ENCODE data around the gene TMEM181.
"Not testable (repeated sequence)": the region's sequence is repeated elsewhere in the genome, so short reads cannot be mapped to it uniquely, and the experiment has no call there.

The TMEM181 gene, protein sequence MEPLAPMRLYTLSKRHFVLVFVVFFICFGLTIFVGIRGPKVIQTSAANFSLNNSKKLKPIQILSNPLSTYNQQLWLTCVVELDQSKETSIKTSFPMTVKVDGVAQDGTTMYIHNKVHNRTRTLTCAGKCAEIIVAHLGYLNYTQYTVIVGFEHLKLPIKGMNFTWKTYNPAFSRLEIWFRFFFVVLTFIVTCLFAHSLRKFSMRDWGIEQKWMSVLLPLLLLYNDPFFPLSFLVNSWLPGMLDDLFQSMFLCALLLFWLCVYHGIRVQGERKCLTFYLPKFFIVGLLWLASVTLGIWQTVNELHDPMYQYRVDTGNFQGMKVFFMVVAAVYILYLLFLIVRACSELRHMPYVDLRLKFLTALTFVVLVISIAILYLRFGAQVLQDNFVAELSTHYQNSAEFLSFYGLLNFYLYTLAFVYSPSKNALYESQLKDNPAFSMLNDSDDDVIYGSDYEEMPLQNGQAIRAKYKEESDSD

DNA sequence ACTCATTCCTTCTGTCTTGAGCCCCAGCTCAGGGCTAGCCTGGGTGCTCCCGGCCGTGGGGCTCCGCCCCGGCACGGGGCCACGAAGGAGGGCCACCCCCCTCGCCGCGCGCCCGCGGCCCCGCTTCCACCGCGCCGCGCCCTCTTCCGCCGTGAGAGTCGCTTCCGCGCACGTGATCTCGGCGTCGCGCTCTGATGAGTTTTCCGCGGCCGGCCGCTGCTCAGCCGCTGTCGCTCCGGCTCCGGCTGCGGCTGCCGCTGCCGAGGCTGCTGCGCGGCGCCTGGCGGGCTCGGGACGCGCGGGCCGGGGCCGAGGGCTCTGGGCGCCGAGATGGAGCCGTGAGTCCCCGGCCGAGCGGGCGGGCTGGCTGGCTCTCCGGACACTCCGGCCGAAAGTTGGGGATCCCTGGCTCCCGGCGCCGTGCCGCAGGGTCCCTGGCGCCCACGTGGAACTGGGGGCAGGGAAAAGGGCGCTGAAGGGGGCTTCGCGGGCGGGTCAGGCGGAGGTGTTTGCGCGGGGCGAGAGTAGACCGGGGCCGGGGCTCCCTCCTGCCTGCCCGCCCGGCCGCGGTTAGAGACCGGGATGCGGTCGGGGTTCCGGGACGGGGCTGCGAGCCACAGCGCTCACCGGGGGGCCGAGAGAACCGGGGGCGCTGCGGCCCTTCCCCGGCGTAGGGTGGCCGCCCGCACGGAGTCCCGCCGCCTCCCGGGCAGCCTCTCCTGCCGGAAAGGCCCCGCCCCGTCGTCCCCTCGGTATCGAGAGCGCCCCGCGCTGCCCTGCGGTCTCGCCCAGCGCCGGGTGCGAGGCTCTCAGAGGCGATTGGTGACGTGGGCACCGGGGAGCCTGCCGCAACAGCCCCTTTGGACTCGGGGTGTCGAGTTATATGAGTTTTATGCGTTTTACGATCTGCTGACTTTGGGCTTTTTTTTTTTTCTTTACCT lies at the start of gene TMEM181:
TSS of gene TMEM181 (plus strand) at position 197 of the 941 bp plus-strand sequence. CDS start at position 331, 134 bp downstream.
- DNase-seq, result peak; percentile 51 to 94 (median 86)
- intact Hi-C loops (cut with DNase I), result no loop called here

DNA sequence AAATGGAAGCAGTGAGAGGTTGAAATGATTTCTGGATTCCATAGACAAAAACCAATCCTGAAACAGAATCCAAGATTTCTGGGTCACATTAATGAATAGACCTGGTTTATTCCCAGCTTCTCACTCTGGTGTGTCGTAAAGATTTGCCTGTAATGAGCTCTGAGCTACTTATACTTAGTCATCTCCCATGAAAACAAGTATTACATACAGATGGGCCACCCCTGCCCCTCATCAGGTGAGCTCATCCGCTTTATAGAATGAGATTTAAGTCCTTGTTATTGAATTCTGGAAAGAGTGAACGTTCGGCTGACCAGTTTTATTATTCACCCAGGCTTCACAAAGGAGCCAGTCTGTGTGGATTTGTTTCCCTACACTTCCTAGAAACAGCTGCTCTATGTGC lies 47.1 kb upstream of the TMEM181 start:
- intact Hi-C loops (cut with DNase I), result no loop called here
- peak in 1 of 42 donors; percentile 34 for DNase-seq

DNA sequence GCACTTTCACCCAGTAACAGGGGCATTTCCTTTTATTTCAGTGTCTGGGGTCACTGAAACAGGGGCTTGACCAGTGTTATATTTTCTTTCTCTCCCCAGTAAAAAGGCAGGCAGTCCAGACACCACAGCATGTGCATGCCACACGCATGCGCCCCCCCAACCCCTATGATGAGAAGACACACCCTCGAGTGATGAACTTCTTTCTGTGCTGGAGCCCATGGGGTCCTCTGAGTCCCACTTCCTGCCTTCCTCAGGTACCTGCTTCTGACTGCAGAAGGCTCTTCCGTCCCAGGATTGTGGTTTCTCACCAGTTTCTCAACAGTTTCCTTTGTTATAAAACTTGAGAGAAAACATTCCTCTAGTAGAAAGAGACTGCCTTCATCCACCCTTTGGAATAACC lies 45.7 kb upstream of the TMEM181 start:
- intact Hi-C loops (cut with DNase I), result no loop called here

DNA sequence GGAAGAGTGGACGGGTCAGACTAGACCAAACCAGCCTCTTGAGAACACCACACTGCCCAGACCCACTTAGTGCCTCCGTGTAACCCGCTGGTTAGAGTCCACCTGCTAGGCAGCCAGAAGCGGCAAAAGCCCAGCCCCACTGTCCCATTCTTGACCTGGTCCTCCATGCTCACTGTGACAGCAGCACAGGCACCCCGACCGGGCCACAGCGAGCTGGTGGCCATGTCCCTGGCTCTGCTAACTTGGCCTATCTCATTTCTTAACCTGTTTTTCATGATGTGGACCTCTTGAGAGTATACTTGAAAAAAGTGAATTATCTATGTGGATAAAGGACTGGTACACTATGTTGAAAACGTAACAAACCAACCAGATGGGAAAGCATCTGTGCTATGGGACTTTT lies 44.9 kb upstream of the TMEM181 start:
- peak in 1 of 42 donors; percentile 27 for DNase-seq
- intact Hi-C loops (cut with DNase I), result loop anchor here (5.0 kb wide), 1 partner anchor 293 kb away; no protein-coding TSS in a partner anchor

More for the DNA sequence above, 45.7 kb upstream of the TMEM181 start:
- DNase-seq, result peak in 1 of 42 donors; percentile 31

DNA sequence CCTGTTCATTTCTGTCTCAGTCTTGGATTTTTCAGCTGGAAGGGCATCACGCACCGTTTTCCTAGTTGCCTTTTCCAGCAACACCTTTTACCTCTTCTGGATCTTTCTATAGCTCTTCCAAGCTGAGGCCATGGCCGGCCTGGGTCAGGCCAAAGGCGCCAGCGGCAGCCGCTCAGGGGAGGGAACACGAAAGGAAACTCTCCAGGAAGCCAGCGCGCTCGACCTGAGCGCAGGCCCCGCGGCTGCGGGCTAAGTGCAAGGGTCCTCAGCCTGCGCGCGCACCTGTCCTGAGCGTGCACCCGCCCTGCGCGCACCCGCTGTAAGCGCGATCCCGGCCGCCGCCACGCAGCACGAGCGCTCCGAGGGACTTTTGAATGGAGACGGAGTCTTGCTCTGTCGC lies 43.8 kb upstream of the TMEM181 start:
- intact Hi-C loops (cut with DNase I), result loop anchor here (5.0 kb wide), 1 partner anchor 294 kb away; no protein-coding TSS in a partner anchor
- peak in 6 of 42 donors; percentile 37 to 60 (median 42) for DNase-seq

DNA sequence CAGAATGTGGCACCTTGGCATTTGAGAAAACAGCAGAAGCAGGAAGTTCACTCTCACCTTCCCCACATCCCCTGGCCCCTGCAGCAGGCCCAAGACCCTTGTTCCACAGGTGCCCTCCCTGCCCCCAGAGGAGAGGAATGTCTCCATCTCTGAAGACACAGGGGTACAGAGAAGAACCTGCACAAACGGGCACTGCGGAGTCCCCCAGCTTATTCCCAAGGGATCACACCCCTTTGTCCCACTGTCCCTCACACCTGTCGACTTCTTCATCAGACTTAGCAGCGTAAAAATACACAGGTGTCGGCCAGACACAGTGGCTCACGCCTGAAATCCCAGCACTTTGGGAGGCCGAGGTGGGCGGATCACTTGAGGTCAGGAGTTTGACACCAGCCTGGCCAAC lies 42.9 kb upstream of the TMEM181 start:
- DNase-seq, result peak in 2 of 42 donors; percentile 7 to 23
- intact Hi-C loops (cut with DNase I), result loop anchor here (5.0 kb wide), 1 partner anchor 295 kb away; no protein-coding TSS in a partner anchor

DNA sequence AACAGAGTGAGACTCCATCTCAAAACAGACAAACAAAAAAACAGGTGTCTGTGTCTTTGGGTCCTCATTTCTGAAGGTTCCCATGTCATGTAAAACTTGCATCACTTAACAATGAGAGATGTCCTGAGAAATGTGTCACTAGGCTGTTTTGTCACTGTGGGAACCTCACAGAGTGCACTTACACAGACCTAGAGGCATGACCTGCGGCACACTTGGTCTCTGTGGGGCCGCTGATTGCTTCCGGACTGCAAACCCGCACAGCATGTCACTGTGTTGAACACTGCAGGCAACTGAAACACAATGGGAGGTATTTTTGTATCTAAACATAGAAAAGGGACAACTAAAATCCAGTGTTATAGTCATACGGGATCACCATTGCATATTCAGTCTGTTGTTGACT lies 42.3 kb upstream of the TMEM181 start:
- peak in 2 of 42 donors; percentile 14 to 32 for DNase-seq
- intact Hi-C loops (cut with DNase I), result loop anchor here (5.0 kb wide), 1 partner anchor 295 kb away; no protein-coding TSS in a partner anchor

DNA sequence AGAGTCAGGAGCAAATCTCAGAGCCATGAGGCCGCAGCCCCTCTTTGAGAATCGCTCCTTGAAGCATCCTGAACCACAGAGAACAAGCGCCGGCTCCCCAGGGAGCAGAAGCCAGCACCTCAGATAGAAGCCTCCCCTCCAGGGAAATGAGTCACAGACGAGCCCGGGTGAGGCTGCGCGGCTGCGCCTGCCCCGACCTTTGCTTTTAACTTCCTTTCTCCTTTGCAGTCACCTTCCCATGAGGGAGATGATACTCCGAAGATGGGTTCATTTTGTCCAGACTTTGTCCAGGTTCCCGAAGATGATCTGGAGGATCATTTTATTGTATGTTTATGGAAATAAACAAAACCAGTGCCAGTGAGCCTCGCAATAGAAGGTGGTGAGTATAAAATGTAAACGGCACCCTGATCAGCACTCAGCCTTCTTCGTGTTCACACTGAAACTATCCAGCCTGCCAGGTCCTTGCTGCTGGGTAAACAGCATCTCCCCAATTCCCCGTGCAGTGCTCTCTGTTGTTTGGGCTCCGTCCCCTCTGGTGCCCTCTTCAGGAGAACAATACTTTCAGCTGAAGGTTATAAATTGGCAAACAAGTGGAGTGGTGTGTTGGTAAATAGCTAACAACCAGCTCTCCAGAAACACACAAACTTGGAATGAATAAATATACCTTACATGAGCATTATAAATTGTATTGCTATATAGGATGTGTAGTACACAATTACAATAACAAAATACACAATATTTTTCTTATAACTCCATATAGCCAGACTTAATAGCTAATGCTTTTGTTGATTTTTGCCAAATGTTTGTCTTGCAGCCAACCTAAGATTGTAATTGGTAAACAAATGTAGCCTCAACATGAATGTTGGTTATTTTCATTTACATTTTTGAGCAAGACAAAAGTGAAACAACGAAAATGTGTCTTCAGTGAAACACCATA lies 41.4 kb upstream of the TMEM181 start:
- intact Hi-C loops (cut with DNase I), result loop anchor here (5.0 kb wide), 1 partner anchor 296 kb away; no protein-coding TSS in a partner anchor
- peak; percentile 51 to 88 (median 76) for DNase-seq

DNA sequence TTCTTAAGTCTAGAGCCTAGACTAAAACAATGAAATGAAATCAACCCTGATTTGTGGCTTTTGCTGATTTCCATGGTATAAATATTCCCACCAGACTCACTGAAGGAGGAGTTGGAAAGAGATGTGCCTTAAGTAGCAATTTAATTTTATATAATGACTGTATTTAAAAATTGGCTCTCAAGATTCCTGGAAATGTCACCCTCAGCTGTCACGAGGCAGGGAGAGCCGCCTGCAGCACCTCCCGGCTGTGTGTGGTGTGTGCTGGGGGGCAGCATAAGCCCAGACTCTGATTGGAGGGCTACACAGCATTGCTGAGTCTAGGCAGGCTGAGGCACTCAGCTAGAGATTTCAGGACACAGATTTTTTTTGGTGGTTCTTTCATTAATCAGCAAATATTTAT lies 40.6 kb upstream of the TMEM181 start:
- intact Hi-C loops (cut with DNase I), result loop anchor here (5.0 kb wide), 1 partner anchor 297 kb away; no protein-coding TSS in a partner anchor
- DNase-seq, result peak in 16 of 42 donors; percentile 32 to 80 (median 54)

DNA sequence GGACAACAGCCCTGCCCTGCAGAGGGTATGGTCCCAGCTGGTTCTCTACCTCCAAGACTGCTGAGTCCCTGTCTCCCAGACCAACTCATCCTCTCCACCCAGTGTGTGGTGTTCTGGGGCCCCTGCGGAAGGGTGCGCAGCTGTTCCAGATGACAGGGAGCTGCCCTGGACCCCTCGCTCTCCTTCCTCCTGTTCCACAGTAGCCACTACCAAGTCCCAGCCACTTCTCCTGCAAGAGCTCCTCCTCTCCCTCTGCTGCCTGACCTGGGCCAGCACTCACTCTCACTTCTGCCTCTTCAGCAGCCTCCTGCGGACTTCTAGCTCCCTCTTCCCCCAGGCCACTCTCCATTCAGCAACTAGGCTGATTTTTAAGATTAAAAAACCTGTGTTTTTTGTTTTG lies 40.1 kb upstream of the TMEM181 start:
- intact Hi-C loops (cut with DNase I), result loop anchor here (5.0 kb wide), 1 partner anchor 297 kb away; no protein-coding TSS in a partner anchor
- DNase-seq, result peak in 1 of 42 donors; percentile 34

DNA sequence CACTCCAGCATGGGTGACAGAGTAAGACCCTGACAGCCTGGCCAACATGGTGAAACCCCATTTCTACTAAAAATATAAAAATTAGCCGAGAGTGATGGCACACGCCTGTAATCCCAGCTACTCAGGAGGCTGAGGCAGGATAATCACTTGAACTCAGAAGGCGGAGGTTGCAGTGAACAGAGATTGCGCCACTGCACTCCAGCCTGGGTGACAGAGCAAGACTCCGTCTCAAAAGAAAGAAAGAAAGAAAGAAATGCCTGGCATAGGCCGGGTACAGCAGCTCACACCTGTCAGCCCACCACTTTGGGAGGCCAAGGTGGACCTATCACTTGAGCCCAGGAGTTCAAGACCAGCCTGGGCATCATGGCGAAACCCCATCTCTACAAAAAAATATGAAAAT lies 38.9 kb upstream of the TMEM181 start:
- intact Hi-C loops (cut with DNase I), result not testable (repeated sequence)

DNA sequence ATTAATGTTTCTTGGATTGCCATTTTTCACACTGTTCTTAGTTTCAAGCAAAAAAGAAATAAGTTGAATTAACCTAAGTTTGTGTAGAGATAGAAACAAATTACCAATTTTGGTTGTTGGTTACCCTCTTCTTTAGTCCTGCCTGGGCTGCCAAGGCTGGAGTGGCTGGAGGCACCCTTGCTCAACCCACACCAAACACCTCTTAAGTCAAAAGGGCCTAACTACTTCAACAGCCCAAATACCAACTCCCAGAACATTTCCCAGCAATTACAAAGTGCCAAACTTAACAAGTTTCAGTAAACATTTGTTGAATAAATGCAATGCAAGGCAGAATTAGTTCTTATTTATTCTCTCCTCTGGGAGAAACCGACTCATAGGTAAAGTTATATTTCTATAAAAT lies 38.1 kb upstream of the TMEM181 start:
- intact Hi-C loops (cut with DNase I), result no loop called here
- DNase-seq, result peak in 1 of 42 donors; percentile 22

More for the DNA sequence above, 38.9 kb upstream of the TMEM181 start:
- DNase-seq, result peak in 2 of 42 donors; percentile 7 to 19

DNA sequence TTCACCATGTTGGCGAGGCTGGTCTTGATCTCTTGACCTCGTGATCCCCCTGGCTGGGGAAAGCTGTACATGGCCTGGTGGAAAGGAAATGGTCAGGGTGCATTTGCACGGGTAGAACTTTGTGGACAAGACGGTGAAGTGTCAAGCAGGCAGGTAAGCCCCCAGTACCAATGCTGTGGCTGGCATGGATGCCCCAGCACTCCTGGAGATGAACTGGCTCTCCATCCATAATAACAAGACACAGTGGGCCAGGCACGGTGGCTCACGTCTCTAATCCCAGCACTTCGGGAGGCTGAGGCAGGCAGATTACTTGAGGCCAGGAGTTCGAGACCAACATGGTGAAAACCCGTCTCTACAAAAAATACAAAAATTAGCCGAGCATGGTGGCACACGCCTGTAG lies 37.3 kb upstream of the TMEM181 start:
- intact Hi-C loops (cut with DNase I), result no loop called here
- peak in 2 of 42 donors; percentile 28 to 34 for DNase-seq

DNA sequence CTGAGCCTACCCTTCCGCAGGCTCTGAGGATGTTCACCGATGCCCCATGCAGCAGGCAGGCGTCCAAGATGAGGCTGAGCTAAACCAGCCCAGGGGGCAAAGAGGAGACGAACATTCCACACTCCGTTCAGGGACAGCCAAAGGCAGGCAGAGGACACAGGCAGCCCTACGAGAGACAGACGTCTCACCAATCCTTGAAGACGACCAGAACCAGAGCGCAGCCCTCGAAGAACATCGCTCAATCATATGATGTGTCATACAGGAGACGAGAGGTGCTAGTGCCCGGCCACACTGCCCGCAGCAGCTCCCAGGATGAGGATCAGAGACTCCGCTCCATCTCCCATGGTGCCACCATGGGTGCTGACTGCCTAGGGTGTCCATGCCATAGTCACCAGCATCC lies 35.6 kb upstream of the TMEM181 start:
- intact Hi-C loops (cut with DNase I), result no loop called here
- peak in 1 of 42 donors; percentile 22 for DNase-seq

DNA sequence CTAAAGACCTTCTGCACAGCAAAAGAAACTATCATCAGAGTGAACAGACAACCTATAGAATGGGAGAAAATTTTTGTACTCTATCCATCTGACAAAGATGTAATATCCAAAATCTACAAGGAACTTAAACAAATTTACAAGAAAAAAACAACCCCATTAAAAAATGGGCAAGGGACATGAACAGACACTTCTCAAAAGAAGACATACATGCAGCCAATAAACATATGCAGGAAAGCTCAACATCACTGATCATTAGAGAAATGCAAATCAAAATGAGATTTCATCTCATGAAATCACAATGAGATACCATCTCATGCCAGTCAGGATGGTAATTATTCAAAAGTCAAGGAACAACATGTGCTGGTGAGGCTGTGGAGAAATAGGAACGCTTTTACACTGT lies 32.0 kb upstream of the TMEM181 start:
- DNase-seq; intact Hi-C loops (cut with DNase I): not testable (repeated sequence)

DNA sequence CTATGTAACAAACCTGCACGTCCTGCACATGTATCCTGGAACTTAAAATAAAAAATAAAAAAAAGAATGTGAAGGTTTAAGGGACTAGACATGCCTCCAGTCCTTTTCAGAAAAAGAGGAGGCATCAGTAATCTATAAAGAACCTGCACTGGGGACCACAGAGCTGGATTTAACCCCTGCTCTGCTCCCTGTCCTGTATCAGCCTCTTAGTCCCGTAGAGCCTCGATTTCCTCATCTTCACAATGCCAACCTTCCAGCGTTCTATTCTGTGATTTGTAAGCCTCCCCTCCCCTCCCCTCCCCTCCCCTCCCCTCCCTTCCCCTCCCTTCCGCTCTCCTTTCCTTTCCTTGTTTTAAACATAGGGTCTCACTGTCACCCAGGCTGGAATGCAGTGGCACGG lies 31.1 kb upstream of the TMEM181 start:
- intact Hi-C loops (cut with DNase I), result no loop called here
- DNase-seq, result no peak

DNA sequence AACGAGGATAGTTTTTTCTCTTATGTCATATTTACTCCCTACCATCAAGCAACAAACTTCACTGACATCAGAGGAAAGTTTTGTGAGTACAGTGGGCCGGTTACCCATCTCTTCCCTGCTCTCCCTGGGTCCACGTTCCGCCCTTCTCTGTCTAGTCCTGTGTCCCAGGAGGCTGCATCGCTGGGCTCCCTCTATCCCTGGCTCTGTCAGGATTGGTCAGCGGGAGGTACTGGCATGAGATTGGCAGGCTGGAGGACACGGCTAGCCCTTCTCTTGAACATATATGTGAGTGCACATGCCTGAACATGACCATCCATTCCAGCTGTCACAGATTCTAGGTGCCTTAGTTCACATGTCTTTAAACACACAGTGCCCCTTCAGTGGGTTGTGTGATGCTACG lies 30.3 kb upstream of the TMEM181 start:
- intact Hi-C loops (cut with DNase I), result no loop called here
- peak in 2 of 42 donors; percentile 1 to 12 for DNase-seq

DNA sequence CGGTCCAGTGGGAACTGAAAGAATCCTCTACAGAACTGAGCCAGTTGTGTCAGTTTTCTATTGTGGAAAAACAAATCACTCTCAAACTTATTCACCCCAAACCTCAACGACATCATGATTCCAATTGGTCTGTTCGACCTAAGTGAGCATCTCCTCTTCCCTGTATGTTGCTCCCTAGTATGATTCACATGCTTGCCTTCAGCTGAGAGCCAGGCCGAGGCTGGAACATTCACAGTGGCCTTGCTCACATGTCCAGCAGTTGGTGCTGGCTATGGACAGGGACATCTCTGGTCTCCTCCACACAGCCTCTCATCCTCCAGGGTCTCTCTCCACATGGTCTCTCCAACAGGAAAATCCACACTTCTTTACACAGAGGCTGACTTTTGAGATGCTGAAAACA lies 28.3 kb upstream of the TMEM181 start:
- peak in 1 of 42 donors; percentile 22 for DNase-seq

More for the DNA sequence above, 28.3 kb upstream of the TMEM181 start:
- intact Hi-C loops (cut with DNase I), result no loop called here

Data from head of caudate nucleus (tissue), 42 donors.